Measurements from ENCODE around the gene FOXP1. TPM values are rescaled to one million over a fixed set of nuclear protein-coding genes. Genes with fewer than 3 reads are reported as not detected.

FOXP1 gene
- total RNA-seq, 1 donor from 2014 or later = 195 TPM

- Mint-ChIP-seq H3K9me3 (ENCODE audit: unreplicated experiment) (peaks cover 14% of the 10 kb centered on the region), H3K36me3 (ENCODE audit: unreplicated experiment) (peaks cover 41% of the 10 kb centered on the region), H3K4me3 (ENCODE audit: unreplicated experiment) (no peak overlapping the region), H3K4me1 (ENCODE audit: unreplicated experiment) (peaks cover 35% of the 10 kb centered on the region), H3K27me3 (ENCODE audit: unreplicated experiment) (no peaks in the 10 kb centered on the region), H3K27ac (ENCODE audit: unreplicated experiment) (no peak overlapping the region)
- DNase-seq (ENCODE audit: extremely low spot score, unreplicated experiment) = no peak
- TF ChIP-seq CTCF (IDR thresholded peaks at IDR 0.05) = no peak
Measured at GRCh38 chr3:71491154-71491752, 92.3 kb downstream of the FOXP1 start.

GRCh38 chr3:71490692-71491091 is 92.8 kb downstream of the FOXP1 start:
- Mint-ChIP-seq H3K4me3 (ENCODE audit: unreplicated experiment) (no peak overlapping the region), H3K27me3 (ENCODE audit: unreplicated experiment) (no peaks in the 10 kb centered on the region), H3K27ac (ENCODE audit: unreplicated experiment) (no peak overlapping the region), H3K4me1 (ENCODE audit: unreplicated experiment) (peaks cover 32% of the 10 kb centered on the region), H3K9me3 (ENCODE audit: unreplicated experiment) (peaks cover 14% of the 10 kb centered on the region), H3K36me3 (ENCODE audit: unreplicated experiment) (peaks cover 43% of the 10 kb centered on the region)
- DNase-seq (ENCODE audit: extremely low spot score, unreplicated experiment) = no peak
- no peak for TF ChIP-seq CTCF (IDR thresholded peaks at IDR 0.05)

- Mint-ChIP-seq H3K9me3 (ENCODE audit: unreplicated experiment) (peaks cover 14% of the 10 kb centered on the region), H3K36me3 (ENCODE audit: unreplicated experiment) (peaks cover 44% of the 10 kb centered on the region), H3K27ac (ENCODE audit: unreplicated experiment) (peak overlapping the region; percentile 14), H3K4me1 (ENCODE audit: unreplicated experiment) (peaks cover 24% of the 10 kb centered on the region), H3K27me3 (ENCODE audit: unreplicated experiment) (no peaks in the 10 kb centered on the region), H3K4me3 (ENCODE audit: unreplicated experiment) (no peak overlapping the region)
- DNase-seq (ENCODE audit: extremely low spot score, unreplicated experiment) = no peak
- TF ChIP-seq CTCF (IDR thresholded peaks at IDR 0.05) = no peak
Measured at GRCh38 chr3:71489315-71489761, 94.2 kb downstream of the FOXP1 start.

GRCh38 chr3:71488882-71489281 is 94.6 kb downstream of the FOXP1 start:
- no peak for DNase-seq (ENCODE audit: extremely low spot score, unreplicated experiment)
- Mint-ChIP-seq H3K27ac (ENCODE audit: unreplicated experiment) (peak overlapping the region; percentile 14), H3K4me1 (ENCODE audit: unreplicated experiment) (peaks cover 24% of the 10 kb centered on the region), H3K27me3 (ENCODE audit: unreplicated experiment) (no peaks in the 10 kb centered on the region), H3K36me3 (ENCODE audit: unreplicated experiment) (peaks cover 44% of the 10 kb centered on the region), H3K4me3 (ENCODE audit: unreplicated experiment) (no peak overlapping the region), H3K9me3 (ENCODE audit: unreplicated experiment) (peaks cover 14% of the 10 kb centered on the region)
- TF ChIP-seq CTCF (IDR thresholded peaks at IDR 0.05) = no peak

- no peak for TF ChIP-seq CTCF (IDR thresholded peaks at IDR 0.05)
- peaks cover 14% of the 10 kb centered on the region for H3K9me3 Mint-ChIP-seq (ENCODE audit: unreplicated experiment)
- peaks cover 43% of the 10 kb centered on the region for H3K36me3 Mint-ChIP-seq (ENCODE audit: unreplicated experiment)
- no peaks in the 10 kb centered on the region for H3K27me3 Mint-ChIP-seq (ENCODE audit: unreplicated experiment)
- no peak for DNase-seq (ENCODE audit: extremely low spot score, unreplicated experiment)
- peaks cover 23% of the 10 kb centered on the region for H3K4me1 Mint-ChIP-seq (ENCODE audit: unreplicated experiment)
- H3K4me3 Mint-ChIP-seq (ENCODE audit: unreplicated experiment) = no peak overlapping the region
- H3K27ac Mint-ChIP-seq (ENCODE audit: unreplicated experiment) = peak overlapping the region; percentile 39
Measured at GRCh38 chr3:71488391-71488809, 95.1 kb downstream of the FOXP1 start.
